Stimulated activated CD4-positive, alpha-beta T cell treated with anti-CD3 and anti-CD28 coated beads, Interleukin-15, amount 100 ng/mL, for 1 hour (primary cell): ENCODE data around the gene CCDC70.
"Not testable (repeated sequence)": the region's sequence is repeated elsewhere in the genome, so short reads cannot be mapped to it uniquely, and the experiment has no call there.

Experiments used
- DNase-seq, 2 donors: peaks; one replicate each; pipeline ENCODE4 v3.0.0-alpha.2; 2020; ENCODE audit warnings: low read depth in 1 of 2, low spot score in 1 of 2

Gene CCDC70

GRCh38 chr13:51861723-51862300 lies at the start of gene CCDC70:
CCDC70 (plus strand) TSS chr13:51861969; CDS start chr13:51865412, 3,443 bp downstream.
- no peak for DNase-seq

- no peak for DNase-seq
These were observed 47.7 kb upstream of the CCDC70 start for GRCh38 chr13:51814071-51814470.

DNA sequence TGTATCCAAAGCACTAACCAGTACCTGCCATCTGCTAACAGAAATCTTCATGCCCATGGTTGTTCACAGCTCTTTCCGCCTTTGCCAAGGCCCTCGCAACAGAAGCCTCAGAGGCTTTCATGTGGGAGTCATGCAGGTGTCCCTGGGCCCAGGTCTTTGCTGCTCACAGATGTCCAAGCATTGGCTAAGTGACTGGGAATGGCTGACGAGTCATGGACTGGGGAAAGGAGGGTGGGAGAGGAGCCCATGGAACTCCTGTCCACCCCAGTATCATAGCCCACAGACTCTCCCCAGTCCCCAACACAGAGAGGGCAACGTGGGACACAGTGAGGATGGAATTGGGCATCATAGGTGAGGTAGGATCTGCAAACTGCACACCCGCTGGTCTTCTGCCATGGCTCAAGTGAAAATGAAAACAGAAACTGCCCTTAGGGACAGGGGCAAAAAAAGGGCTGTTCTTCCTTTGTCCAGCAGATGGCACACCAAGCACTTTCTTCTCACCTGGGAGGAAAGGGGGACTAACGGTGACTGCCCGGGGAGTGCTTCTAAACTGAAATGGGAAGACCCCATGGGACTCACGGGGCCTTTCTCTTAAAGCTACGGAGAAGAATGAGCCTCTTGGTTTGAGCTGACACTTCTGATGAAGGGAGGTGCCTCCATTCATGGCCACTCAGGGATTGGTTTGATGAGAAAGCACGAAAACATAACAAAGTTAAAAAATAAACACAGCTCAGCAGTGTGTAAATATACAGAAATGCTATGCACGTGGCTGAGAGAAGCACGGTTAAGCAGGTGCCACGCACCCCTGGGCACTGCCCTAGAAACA lies 46.7 kb upstream of the CCDC70 start:
- DNase-seq = peak; percentile 43 to 48

DNA sequence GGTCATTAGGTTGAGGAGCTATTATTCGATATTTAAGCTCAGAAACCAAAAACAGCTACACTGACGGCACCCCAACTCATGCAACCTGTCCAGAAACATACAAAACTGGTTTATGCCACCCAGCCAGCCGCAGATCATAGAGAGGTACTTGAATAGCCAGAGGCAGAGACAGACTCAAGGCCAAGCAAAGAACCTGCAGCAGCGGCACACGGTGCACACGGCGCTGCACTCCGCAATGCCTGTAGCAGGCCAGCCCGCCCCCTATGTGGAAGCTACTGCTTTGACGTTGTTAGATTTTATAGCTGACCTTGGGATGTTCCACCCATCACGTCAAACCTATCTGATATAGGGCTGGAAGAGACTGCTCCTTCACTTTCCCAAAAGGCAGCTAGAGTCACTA lies 45.9 kb upstream of the CCDC70 start:
- DNase-seq = no peak

GRCh38 chr13:51816604-51817249 lies 45.0 kb upstream of the CCDC70 start:
- DNase-seq = no peak

DNA sequence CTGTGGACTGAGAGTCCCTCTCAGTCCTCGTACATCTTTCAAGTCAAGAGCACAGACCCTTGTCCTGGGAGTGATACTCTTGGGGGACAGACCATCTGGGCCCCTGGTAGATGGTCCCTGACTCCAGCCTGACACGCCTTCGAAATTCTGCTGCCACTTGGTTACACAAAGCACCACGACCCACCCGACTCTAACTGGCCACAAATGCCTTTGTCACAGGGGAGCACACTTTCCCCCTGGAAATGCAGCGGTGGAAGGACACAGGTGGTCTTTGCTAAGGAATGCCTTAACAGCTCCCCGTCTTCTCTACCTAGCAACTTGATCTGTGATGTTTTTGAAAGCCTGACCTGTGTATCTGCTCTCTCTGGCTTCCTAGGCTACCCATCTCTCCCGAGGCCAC lies 44.1 kb upstream of the CCDC70 start:
- DNase-seq = no peak

- no peak for DNase-seq
These were observed 43.5 kb upstream of the CCDC70 start for GRCh38 chr13:51818276-51818675.

GRCh38 chr13:51818781-51819511 lies 42.8 kb upstream of the CCDC70 start:
- DNase-seq = peak in 1 of 2 donors; percentile 43

DNA sequence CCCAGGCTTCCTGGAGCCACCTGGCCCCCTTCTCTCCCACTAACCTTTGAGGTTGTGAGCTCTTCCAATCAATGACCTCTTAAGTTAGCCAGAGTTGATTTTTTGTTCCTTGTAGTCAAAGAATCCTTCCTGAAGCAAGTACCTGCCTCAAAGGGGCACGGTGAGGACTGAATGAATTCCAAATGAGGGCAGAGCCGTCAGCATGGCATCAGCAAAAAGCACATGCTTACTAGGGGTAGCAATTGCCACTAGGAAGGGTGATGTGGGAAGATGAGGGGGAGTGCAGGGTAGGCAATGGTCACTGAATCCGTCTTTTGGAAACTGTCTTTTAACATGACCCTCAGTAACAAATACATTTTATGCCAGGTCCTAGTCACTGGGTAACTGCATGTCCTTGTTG lies 42.2 kb upstream of the CCDC70 start:
- DNase-seq = no peak

DNA sequence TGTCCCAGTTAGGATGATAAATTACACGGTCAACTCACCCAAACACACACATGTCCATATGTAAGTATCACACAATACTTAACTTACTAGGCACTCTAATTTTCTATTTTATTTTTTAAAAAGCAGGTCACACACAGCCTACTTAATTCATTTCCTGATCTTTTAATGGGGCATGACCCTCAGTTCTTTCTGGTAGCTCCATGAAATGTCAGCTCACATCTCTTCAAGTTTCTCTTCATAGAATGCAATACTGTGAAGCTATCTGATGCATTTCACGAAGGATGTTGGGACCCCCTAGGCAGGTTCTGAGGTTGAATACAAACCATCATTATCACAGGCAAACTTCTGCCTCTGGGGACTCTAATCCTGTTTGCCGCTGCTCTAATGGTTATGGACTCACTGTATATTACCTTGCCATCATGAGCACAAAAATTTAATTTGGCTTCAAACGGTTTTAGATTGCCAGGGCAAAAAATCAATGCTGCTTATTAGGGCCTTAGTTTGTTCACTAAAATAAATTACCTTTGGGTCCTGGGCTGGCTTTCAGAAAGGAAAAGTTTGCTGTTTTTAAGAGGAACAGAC lies 41.7 kb upstream of the CCDC70 start:
- DNase-seq = no peak

GRCh38 chr13:51821606-51822005 lies 40.2 kb upstream of the CCDC70 start:
- no peak for DNase-seq

GRCh38 chr13:51822106-51822815 lies 39.5 kb upstream of the CCDC70 start:
- no peak for DNase-seq

DNA sequence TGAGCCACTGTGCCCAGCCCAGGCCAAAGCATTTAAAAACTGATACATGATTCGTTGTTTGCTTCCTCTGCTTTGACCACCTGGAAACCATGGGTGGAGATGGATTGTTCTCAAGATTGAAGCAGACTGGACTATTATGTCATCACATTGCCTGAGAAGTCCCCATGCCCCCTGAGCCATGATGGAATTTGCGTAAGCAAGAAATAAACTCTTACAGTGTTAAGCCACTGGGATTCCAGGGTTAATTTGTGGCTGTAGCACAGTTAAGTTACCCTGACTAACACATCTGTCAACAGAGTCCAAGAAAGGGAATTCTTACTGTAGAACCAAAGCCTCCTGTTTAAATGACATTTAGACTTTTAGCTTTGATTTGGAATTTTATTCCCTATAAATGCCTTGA lies 38.4 kb upstream of the CCDC70 start:
- DNase-seq = no peak

GRCh38 chr13:51823863-51824262 lies 37.9 kb upstream of the CCDC70 start:
- DNase-seq = no peak

DNA sequence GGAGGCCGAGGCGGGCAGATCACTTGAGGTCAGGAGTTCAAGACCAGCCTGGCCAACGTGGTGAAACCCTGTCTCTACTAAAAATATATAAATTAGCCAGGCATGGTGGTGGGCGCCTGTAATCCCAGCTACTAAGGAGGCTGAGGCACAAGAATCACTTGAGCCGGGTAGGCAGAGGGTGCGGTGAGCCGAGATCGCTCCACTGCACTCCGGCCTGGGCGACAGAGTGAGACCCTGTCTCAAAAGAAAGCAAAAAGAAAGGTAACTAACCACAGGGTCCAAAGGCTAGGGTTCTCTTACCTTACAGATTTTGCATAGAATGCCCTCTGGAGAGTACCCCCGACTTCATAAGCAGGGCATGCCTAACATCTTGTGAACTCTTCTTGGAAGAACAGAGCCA lies 37.1 kb upstream of the CCDC70 start:
- DNase-seq = not testable (repeated sequence)

DNA sequence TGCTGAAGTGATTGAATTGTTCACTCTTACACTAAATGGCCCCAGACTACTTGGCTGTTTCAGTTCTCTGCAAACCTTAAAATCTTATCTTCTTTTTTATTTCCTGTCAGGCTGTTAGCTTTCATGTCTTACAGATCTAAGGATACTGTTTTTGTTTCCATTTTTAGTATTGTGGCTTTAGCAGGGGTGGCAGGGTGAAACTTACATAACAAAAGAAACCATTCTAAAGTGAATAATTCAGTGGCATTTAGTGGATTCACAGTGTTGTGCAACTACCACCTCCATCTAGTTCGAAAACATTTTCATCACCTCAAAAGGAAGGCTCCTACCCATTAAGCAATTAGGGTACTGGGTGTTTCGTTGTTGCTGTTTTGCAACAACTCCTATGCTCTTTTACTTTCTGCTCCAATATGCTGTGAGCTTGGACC lies 36.6 kb upstream of the CCDC70 start:
- DNase-seq = no peak

GRCh38 chr13:51825681-51826254 lies 36.0 kb upstream of the CCDC70 start:
- DNase-seq = no peak

DNA sequence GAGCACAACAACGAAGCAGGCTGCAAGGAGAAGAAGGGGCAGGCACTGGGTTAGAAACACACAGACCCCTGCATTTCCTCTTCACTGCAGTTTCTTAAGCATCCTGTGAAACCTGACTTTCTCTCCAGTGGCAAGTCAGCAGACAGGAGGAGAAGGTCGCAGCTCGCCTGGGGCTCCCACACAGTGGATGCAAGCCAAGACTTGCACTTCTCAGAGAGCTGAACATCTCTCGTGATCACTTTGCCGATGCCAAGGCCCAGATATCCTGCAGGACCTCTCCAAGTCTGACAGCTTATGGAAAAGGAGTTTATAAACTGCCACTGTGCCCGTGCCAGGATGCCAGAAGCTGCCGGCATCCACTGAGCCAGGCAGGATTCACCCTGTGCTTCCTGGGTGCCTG lies 35.2 kb upstream of the CCDC70 start:
- no peak for DNase-seq

DNA sequence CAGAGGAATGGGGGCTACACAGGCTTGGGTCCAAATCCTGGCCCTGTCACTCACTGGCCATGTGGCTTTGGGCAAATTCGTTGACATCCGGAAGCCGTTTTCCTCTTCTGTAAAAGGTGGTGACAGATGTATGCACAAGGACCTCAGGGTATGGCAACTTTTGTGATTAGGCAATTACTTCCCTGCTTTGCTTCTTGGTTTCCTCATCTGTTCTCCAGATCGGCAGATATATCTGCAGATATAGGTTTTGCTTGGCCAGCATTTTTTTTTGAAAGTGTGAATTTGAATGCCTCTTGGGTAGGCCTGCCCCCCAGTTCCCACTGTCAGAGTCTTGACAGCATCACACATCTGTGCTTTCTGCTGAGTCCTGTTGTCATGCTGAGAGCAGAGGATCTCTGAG lies 34.5 kb upstream of the CCDC70 start:
- no peak for DNase-seq
